Measurements from ENCODE around the gene LOXL4. TPM values are rescaled to one million over a fixed set of nuclear protein-coding genes. Genes with fewer than 3 reads are reported as not detected.
A peak's percentile ranks its signal among the peaks of the same experiment; 100 is the strongest.

The LOXL4 gene
- total and polyA plus RNA-seq, 7 donors, result 1.1 to 15.8 (median 8.5) TPM; not detected in 1

GRCh38 chr10:98272245-98272644 lies 4.3 kb upstream of the LOXL4 start:
- TF ChIP-seq EP300 (IDR thresholded peaks at IDR 0.05) (no peak), POLR2A (IDR thresholded peaks at IDR 0.05) (no peak), CTCF (IDR thresholded peaks at IDR 0.05) (no peak), POLR2AphosphoS5 (IDR thresholded peaks at IDR 0.05) (no peak)
- Histone ChIP-seq H3K36me3 (no peaks in the 10 kb centered on the region), H3K27ac (no peak overlapping the region), H3K9me3 (no peaks in the 10 kb centered on the region), H3K4me1 (peaks cover 0 to 28% (median 26%) of the 10 kb centered on the region in 4 donors), H3K4me3 (no peak overlapping the region), H3K27me3 (no peaks in the 10 kb centered on the region)
- intact Hi-C loops (cut with DNase I), result no loop called here
- WGBS, 2 donors, result 76 to 87% methylated on average over 8 of the region's 8 CpGs
- no peak for DNase-seq

GRCh38 chr10:98270786-98271185 lies 2.8 kb upstream of the LOXL4 start:
- DNase-seq, result no peak
- Histone ChIP-seq H3K36me3 (no peaks in the 10 kb centered on the region), H3K4me3 (no peak overlapping the region), H3K9me3 (no peaks in the 10 kb centered on the region), H3K27ac (peak overlapping the region in 2 of 4 donors; percentile 86 to 92), H3K4me1 (peaks cover 0 to 43% (median 40%) of the 10 kb centered on the region in 4 donors), H3K27me3 (no peaks in the 10 kb centered on the region)
- WGBS, 2 donors, result 69 to 88% methylated on average over 2 of the region's 2 CpGs
- intact Hi-C loops (cut with DNase I), result no loop called here
- TF ChIP-seq POLR2AphosphoS5 (IDR thresholded peaks at IDR 0.05), result no peak
- no peak for TF ChIP-seq POLR2A (IDR thresholded peaks at IDR 0.05)
- TF ChIP-seq EP300 (IDR thresholded peaks at IDR 0.05), result no peak
- TF ChIP-seq CTCF (IDR thresholded peaks at IDR 0.05), result no peak

- Histone ChIP-seq H3K4me1 (peaks cover 0 to 45% (median 43%) of the 10 kb centered on the region in 4 donors), H3K36me3 (no peaks in the 10 kb centered on the region), H3K27me3 (no peaks in the 10 kb centered on the region), H3K9me3 (no peaks in the 10 kb centered on the region), H3K4me3 (no peak overlapping the region), H3K27ac (peak overlapping the region; percentile 86 to 92 (median 90))
- no peak for TF ChIP-seq CTCF (IDR thresholded peaks at IDR 0.05)
- no peak for TF ChIP-seq EP300 (IDR thresholded peaks at IDR 0.05)
- no peak for TF ChIP-seq POLR2AphosphoS5 (IDR thresholded peaks at IDR 0.05)
- no peak for TF ChIP-seq POLR2A (IDR thresholded peaks at IDR 0.05)
- intact Hi-C loops (cut with DNase I), result no loop called here
- 54 to 70% methylated on average over 10 of the region's 10 CpGs for WGBS, 2 donors
- no peak for DNase-seq
Observed at GRCh38 chr10:98270073-98270740, 2.2 kb upstream of the LOXL4 start.

- DNase-seq, result peak; percentile 89
- intact Hi-C loops (cut with DNase I), result no loop called here
- Histone ChIP-seq H3K27me3 (no peaks in the 10 kb centered on the region), H3K27ac (peak overlapping the region; percentile 86 to 92 (median 90)), H3K4me1 (peaks cover 0 to 45% (median 43%) of the 10 kb centered on the region in 4 donors), H3K36me3 (no peaks in the 10 kb centered on the region), H3K4me3 (peak overlapping the region in 1 of 4 donors; percentile 67), H3K9me3 (no peaks in the 10 kb centered on the region)
- 32 to 50% methylated on average over 8 of the region's 8 CpGs for WGBS, 2 donors
- TF ChIP-seq EP300 (IDR thresholded peaks at IDR 0.05) (peak in 1 of 4 donors; percentile 33), POLR2A (IDR thresholded peaks at IDR 0.05) (no peak), CTCF (IDR thresholded peaks at IDR 0.05) (no peak), POLR2AphosphoS5 (IDR thresholded peaks at IDR 0.05) (peak; percentile 25 to 69 (median 53))
Observed at GRCh38 chr10:98269435-98269912, 1.5 kb upstream of the LOXL4 start.
